ENCODE data around the gene CPA1.

CPA1 gene

GRCh38 chr7:130379921-130380860 is at the start of gene CPA1:
Gene CPA1, plus strand, starts transcription at chr7:130380494. Its CDS starts 27 bp downstream, at chr7:130380521.
- no peaks in the 10 kb centered on the region for H3K36me3 ChIP-seq (ENCODE audit: insufficient read depth, low read length)
- no peak for TF ChIP-seq FOXP2 (optimal IDR thresholded peaks at IDR 0.05; ENCODE audit: control extremely low read depth, extremely low read length, insufficient read depth)
- TF ChIP-seq POLR2AphosphoS5 (IDR thresholded peaks at IDR 0.05; ENCODE audit: borderline replicate concordance, low read depth, low read length): no peak
- no peak for TF ChIP-seq EZH2 (IDR thresholded peaks at IDR 0.05)
- no peaks in the 10 kb centered on the region for H3K9me3 ChIP-seq (ENCODE audit: low read depth, low read length)
- H3K9ac ChIP-seq (ENCODE audit: insufficient read length): no peak within 1 kb of the TSS
- no peak for DNase-seq (ENCODE audit: low read depth, low spot score)
- H3K4me3 ChIP-seq: no peak within 1 kb of the TSS
- H3K27ac ChIP-seq: no peak within 1 kb of the TSS

GRCh38 chr7:130332259-130333053 is 47.8 kb upstream of the CPA1 start:
- TF ChIP-seq FOXP2 (optimal IDR thresholded peaks at IDR 0.05; ENCODE audit: control extremely low read depth, extremely low read length, insufficient read depth) (no peak), POLR2AphosphoS5 (IDR thresholded peaks at IDR 0.05; ENCODE audit: borderline replicate concordance, low read depth, low read length) (no peak), EZH2 (IDR thresholded peaks at IDR 0.05) (no peak)
- Histone ChIP-seq H3K9me3 (ENCODE audit: low read depth, low read length) (no peaks in the 10 kb centered on the region), H3K27ac (no peak overlapping the region), H3K4me3 (no peak overlapping the region), H3K9ac (ENCODE audit: insufficient read length) (no peak overlapping the region), H3K36me3 (ENCODE audit: insufficient read depth, low read length) (no peaks in the 10 kb centered on the region)
- no peak for DNase-seq (ENCODE audit: low read depth, low spot score)

- no peak overlapping the region for H3K27ac ChIP-seq
- TF ChIP-seq FOXP2 (optimal IDR thresholded peaks at IDR 0.05; ENCODE audit: control extremely low read depth, extremely low read length, insufficient read depth) (no peak), POLR2AphosphoS5 (IDR thresholded peaks at IDR 0.05; ENCODE audit: borderline replicate concordance, low read depth, low read length) (no peak), EZH2 (IDR thresholded peaks at IDR 0.05) (no peak)
- no peak for DNase-seq (ENCODE audit: low read depth, low spot score)
- no peak overlapping the region for H3K4me3 ChIP-seq
- H3K9ac ChIP-seq (ENCODE audit: insufficient read length): no peak overlapping the region
- no peaks in the 10 kb centered on the region for H3K9me3 ChIP-seq (ENCODE audit: low read depth, low read length)
- H3K36me3 ChIP-seq (ENCODE audit: insufficient read depth, low read length): no peaks in the 10 kb centered on the region
These were observed 46.5 kb upstream of the CPA1 start for GRCh38 chr7:130333832-130334231.

DNA sequence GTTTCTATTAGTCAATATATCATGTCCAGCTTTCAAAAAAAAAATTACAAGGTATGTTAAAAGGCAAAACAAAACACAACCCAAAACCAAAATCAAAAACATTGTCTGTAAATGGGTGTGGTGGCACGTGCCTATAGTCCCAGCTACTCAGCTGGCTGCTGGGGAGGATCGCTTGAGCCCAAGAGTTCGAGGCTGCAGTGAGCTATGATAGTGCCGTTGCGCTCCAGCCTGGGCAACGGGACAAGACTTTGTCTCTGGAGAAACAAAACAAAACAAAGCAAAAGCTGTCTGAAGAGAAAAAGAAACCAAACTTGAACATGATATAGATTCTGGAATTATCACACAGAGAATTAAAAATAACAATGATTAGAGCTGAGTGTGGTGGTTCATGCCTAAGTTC is 46.0 kb upstream of the CPA1 start:
- H3K27ac ChIP-seq: no peak overlapping the region
- no peaks in the 10 kb centered on the region for H3K36me3 ChIP-seq (ENCODE audit: insufficient read depth, low read length)
- H3K4me3 ChIP-seq: no peak overlapping the region
- H3K9me3 ChIP-seq (ENCODE audit: low read depth, low read length): no peaks in the 10 kb centered on the region
- H3K9ac ChIP-seq (ENCODE audit: insufficient read length): no peak overlapping the region
- no peak for DNase-seq (ENCODE audit: low read depth, low spot score)
- TF ChIP-seq FOXP2 (optimal IDR thresholded peaks at IDR 0.05; ENCODE audit: control extremely low read depth, extremely low read length, insufficient read depth): no peak

GRCh38 chr7:130337410-130337971 is 42.8 kb upstream of the CPA1 start:
- H3K36me3 ChIP-seq (ENCODE audit: insufficient read depth, low read length): no peaks in the 10 kb centered on the region
- H3K27ac ChIP-seq: no peak overlapping the region

GRCh38 chr7:130338233-130338632 is 42.1 kb upstream of the CPA1 start:
- no peak overlapping the region for H3K4me3 ChIP-seq
- no peaks in the 10 kb centered on the region for H3K36me3 ChIP-seq (ENCODE audit: insufficient read depth, low read length)
- TF ChIP-seq POLR2AphosphoS5 (IDR thresholded peaks at IDR 0.05; ENCODE audit: borderline replicate concordance, low read depth, low read length): no peak
- no peak for TF ChIP-seq EZH2 (IDR thresholded peaks at IDR 0.05)
- no peak for TF ChIP-seq FOXP2 (optimal IDR thresholded peaks at IDR 0.05; ENCODE audit: control extremely low read depth, extremely low read length, insufficient read depth)
- no peak for DNase-seq (ENCODE audit: low read depth, low spot score)
- no peak overlapping the region for H3K27ac ChIP-seq
- H3K9me3 ChIP-seq (ENCODE audit: low read depth, low read length): no peaks in the 10 kb centered on the region
- H3K9ac ChIP-seq (ENCODE audit: insufficient read length): no peak overlapping the region

More at GRCh38 chr7:130337410-130337971, 42.8 kb upstream of the CPA1 start:
- no peak for DNase-seq (ENCODE audit: low read depth, low spot score)
- H3K9me3 ChIP-seq (ENCODE audit: low read depth, low read length): no peaks in the 10 kb centered on the region
- H3K9ac ChIP-seq (ENCODE audit: insufficient read length): no peak overlapping the region
- H3K4me3 ChIP-seq: no peak overlapping the region
- TF ChIP-seq POLR2AphosphoS5 (IDR thresholded peaks at IDR 0.05; ENCODE audit: borderline replicate concordance, low read depth, low read length): no peak
- no peak for TF ChIP-seq FOXP2 (optimal IDR thresholded peaks at IDR 0.05; ENCODE audit: control extremely low read depth, extremely low read length, insufficient read depth)
- no peak for TF ChIP-seq EZH2 (IDR thresholded peaks at IDR 0.05)

DNA sequence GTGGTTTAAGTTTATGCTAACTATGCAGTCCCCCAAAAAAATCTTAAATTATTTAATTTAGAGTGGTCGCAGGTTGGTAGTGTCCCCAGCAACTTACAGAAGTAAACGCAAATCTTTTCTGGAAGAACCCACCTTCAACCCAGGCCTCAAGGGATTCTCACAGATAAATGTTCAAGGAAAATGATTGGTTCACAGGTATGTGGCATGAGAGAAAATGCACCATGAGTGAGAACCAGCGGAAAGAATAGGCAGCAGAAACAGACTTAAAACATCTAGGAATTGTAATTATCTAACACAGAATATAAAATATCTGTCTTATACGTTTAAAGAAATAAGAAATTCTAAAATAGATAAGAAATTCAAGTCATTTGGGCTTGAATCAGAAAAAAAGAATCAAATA is 38.4 kb upstream of the CPA1 start:
- TF ChIP-seq FOXP2 (optimal IDR thresholded peaks at IDR 0.05; ENCODE audit: control extremely low read depth, extremely low read length, insufficient read depth): no peak
- TF ChIP-seq EZH2 (IDR thresholded peaks at IDR 0.05): no peak
- no peak overlapping the region for H3K9ac ChIP-seq (ENCODE audit: insufficient read length)
- no peaks in the 10 kb centered on the region for H3K9me3 ChIP-seq (ENCODE audit: low read depth, low read length)
- H3K36me3 ChIP-seq (ENCODE audit: insufficient read depth, low read length): no peaks in the 10 kb centered on the region
- DNase-seq (ENCODE audit: low read depth, low spot score): no peak
- no peak overlapping the region for H3K27ac ChIP-seq
- no peak overlapping the region for H3K4me3 ChIP-seq

- DNase-seq (ENCODE audit: low read depth, low spot score): no peak
- no peak overlapping the region for H3K4me3 ChIP-seq
- H3K9me3 ChIP-seq (ENCODE audit: low read depth, low read length): no peaks in the 10 kb centered on the region
- no peak for TF ChIP-seq EZH2 (IDR thresholded peaks at IDR 0.05)
- no peak for TF ChIP-seq FOXP2 (optimal IDR thresholded peaks at IDR 0.05; ENCODE audit: control extremely low read depth, extremely low read length, insufficient read depth)
- TF ChIP-seq POLR2AphosphoS5 (IDR thresholded peaks at IDR 0.05; ENCODE audit: borderline replicate concordance, low read depth, low read length): no peak
- no peak overlapping the region for H3K9ac ChIP-seq (ENCODE audit: insufficient read length)
- no peaks in the 10 kb centered on the region for H3K36me3 ChIP-seq (ENCODE audit: insufficient read depth, low read length)
- H3K27ac ChIP-seq: no peak overlapping the region
These were observed 37.5 kb upstream of the CPA1 start for GRCh38 chr7:130342701-130343380.

Measured in SK-N-MC (cell line).